GM18868 (cell line): ENCODE results near the gene SNN.

Experiments
- ATAC-seq: cut with Tn5 transposase; IDR thresholded peaks from one replicate; pipeline ENCODE4 v1.9.1; 2021; ENCODE audit warnings: mild to moderate bottlenecking, moderate library complexity; ENCODE audit not compliant: unreplicated experiment

Gene SNN

DNA sequence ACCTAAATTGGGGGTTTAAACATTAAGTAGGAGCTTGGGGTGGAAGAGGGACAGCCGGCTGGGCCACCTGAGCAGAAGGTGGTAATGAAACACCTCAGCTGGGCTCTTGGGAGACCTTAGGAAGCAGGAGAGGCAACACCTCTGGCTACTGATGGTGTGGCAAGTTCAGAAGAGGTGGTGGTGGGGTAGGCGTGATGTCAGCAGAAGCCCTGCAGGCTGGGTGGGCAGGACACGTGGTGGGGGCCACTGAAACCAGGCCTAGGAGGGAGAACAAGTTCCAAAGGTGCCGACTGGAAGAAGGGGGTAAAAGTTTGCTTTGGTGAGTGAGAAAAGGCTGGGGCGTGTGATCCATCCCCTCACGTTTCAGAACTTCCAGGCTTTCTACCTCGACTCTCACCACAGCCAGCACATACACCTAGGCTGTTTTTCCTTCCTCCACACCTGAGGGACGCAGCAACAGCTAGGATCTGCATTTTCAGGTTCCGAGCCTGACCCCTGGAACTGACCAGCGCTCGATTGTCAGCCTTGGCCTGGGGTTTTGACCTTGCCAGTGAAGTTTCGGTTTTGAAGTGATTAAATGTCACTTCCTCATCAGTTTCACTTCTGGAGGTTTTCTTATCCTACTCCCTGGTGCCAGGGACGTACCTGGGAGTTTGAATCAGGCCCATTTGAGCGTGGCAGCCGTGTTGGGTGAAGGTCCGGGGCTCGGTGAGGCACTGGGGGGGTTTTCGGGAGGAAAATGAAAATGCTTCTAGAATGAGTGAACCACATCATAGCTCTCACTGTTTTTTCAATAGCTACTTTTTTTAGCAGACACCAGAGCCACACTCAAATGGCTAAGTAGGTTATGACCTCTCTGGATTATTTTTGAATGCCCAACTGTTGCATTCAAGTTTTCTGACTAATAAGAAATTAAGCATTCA, 10.0 kb downstream of the SNN start:
- no peak for ATAC-seq

DNA sequence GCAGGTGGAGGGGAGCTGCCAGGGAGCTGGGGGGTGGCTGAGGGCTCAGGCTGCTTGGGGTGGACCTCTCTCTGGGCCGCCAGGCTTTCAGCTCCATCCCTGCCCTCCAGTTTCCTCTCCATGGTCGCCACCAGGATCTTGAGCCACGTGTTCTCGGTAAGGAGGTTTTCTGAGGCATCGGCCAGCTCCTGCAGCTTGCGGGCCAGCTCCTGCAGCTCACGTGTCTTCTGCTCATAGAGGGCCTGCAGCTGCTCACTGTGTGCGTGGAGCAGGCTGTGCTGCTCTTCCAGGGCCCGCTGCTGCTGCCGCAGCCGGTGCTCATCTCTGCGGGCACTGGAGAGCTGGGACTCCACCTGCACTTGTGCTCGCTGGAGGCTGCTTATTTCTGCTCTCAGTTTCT, 11.0 kb downstream of the SNN start:
- no peak for ATAC-seq

DNA sequence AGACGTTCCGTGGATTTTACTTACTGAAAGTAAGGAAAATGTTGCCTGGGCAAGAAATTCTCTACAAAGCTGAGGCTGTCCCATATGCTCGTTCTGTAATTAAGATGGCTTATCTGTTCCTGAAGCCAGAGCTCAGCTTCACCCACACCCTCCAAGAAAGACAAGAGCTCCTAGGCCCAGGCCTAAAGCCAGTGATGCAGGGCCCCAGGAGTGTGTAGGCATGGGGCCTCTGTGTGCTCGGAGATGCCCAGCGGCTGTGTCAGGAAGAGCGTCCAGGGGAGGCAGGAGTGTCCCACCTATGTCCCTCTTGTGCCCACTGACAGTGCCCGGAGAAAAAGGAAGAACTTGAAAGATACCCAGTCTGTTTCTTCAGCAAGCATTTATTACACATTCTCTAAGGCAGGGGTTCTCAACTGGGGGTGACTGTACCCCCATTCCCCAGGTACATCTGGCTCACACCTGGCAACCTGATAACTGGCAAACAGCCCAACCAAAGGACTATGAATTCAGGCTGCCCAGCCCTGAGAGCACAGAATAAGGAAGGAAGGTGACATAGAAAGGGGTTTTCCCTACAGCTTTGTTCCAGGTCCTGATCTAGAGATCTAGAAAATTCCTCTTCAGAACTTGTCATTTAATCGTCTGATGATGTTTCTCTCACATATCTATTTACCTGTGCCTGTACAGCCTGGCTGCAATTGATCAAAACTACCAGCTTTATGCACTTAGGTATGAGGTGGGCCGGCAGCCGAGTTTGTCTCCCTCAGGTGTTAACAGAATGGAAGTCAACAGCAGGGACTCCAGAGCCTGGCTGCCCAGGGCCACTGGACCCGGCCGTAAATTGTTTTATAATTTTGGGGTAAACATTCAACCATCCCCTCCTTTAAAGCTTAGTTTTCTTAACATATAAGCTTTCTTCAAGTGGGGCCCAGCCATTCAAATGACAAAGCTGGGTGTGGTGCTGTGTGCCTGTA, 12.0 kb downstream of the SNN start:
- no peak for ATAC-seq

GRCh38 chr16:11681556-11681955, 13.3 kb downstream of the SNN start:
- ATAC-seq = peak; percentile 8

GRCh38 chr16:11681976-11682654, 13.9 kb downstream of the SNN start:
- ATAC-seq = peak; percentile 50

GRCh38 chr16:11682655-11683096, 14.4 kb downstream of the SNN start:
- peak; percentile 37 for ATAC-seq

- no peak for ATAC-seq
These were observed 14.9 kb downstream of the SNN start for GRCh38 chr16:11683145-11683544.

DNA sequence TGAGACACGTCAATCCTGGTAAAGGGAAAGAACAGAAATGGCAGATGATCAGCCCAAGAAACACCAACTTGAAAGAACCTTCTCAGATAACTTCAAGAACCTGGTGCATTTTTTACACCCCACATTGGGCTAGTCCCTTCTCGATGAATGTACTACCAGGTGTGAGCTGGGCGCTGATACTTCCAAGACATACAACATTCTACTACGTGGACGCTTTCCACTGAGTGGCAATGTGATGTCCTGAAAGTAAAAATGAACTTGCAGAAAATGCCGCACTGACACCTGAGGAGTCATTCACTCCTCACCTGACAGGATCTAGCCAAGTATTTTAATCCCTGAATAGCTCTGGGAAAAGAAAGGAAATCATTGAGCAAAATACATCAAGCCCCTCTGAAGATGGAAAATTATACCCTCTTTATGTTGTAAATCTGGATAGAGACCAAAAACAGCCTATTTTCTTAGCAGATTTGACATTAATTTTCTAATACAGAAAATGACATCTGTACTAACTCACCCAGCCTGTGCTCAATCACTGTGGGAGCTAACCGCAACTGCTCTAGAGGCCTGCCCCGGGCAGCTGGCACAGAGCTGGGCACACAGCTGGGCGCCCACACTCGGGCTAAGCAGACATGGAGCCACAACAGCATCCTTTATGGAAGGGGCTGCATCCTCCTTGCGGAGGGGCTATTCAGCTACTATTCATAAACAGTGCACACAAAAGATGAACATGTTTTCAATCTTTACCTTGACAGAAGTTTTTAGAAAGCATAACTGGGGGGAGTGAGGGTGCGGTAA, 16.2 kb downstream of the SNN start:
- no peak for ATAC-seq

DNA sequence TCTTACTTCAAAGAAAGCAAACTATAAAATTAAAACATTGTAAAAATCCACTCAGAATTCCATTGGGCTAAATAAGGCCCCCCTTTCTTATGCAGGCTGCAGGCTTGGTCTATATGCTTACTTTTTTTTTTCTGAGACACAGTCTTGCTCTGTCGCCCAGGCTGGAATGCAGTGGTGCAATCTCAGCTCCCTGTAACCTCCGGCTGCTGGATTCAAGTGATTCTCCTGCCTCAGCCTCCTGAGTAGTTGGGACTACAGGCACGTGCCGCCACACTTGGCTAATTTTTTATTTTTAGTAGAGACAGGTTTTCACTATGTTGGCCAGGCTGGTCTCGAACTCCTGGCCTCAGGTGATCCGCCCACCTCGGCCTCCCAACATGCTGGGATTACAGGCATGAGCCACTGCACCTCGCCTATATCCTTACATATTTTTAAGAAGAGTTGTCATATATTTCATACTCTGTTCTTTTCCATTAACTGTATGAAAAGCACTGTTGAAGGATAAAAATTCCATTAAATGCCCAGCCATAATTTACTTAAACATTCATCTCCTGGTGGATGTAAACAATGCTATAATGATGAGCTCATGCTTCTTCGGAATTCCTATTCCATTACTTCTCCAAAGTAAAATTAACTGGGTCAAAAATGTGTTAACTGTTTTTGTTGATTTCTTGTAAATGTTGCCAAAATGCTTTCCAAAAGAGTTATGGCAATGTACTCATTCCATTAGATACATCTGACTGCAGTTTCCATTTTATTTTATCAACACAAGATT, 17.8 kb downstream of the SNN start:
- ATAC-seq = no peak

- ATAC-seq = no peak
These were observed 18.6 kb downstream of the SNN start for GRCh38 chr16:11686713-11687380.

DNA sequence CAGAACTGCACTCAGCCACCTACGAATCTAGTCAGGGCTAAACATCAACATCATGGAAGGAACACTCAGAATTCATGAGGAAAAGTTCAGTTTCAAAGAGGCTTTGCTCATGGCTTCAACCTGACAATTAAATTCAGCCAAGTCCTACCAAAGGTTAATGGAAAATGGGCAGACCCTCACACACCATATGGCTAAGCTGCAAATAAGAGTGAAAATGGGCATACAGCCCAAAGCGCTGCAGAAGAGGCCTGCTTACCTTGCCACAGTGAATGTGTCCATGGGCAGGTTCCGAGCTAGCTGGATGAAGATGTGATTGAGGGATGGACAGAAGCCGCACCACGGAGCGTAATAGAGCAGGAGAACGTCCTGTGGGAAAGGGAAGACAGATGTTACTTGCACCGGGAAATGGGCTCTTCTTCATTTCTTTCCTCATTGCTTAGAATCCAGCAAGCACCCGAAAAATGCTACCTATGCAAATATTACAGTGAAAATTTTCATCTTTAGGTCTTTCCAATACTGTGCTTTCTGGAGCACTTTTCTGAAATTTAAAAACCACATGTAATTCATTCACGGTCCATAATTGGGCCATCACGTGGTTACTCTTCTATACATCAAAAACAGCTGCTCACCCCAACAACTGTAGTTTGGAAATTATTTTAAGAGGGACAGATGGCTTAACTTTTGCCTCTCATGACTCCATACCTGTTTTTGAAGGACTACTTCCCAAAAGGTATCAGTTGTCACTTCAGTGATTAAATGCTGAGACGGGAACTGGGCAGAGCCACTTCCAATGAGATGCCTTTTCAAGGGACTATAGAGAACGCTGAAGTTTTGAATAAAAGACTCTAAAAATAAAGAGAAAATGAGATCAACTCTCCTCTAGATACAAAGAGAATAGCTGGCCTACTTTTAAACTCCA, 19.6 kb downstream of the SNN start:
- no peak for ATAC-seq

GRCh38 chr16:11688520-11688886, 20.2 kb downstream of the SNN start:
- ATAC-seq = no peak

GRCh38 chr16:11689031-11689840, 21.0 kb downstream of the SNN start:
- peak; percentile 82 for ATAC-seq

DNA sequence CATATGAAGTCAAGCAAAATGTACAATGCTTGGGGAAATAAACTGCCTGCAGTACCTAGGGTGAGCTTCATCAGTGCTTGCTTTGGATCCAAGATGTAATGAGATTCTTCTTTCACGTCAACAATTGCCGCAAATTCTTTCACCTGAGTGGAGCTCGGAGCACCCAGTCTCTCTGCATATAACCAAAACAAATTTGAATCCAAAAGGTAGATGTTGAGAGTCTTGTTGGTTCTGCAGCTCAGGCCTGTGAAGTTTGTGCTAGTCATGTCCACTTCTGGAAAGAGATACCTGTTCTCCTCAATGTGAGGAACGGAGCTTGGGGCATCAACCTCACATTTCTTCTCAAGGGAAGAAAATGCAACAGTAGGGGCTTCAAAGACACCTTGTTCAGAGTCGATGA, 23.0 kb downstream of the SNN start:
- no peak for ATAC-seq

DNA sequence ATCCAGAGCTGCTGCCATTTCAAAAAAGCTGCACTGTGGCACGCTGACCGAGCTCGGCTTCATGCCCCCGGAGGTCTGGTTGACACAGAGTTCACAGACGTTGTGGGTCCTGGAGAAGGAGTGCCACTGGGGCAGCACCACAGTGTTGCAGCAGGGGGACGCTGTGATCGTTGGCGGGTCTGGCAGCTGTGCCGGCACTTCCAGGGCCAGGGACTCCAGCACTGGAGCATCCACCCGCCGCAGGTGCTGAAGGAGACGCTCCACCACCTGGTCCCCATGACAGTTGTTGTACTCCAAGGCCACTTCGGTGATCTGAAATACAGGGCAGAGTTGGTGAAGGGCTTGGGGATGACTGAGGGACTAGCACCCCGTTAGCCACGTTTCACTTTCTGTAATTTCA, 23.5 kb downstream of the SNN start:
- no peak for ATAC-seq

- no peak for ATAC-seq
These were observed 23.9 kb downstream of the SNN start for GRCh38 chr16:11692171-11692570.

DNA sequence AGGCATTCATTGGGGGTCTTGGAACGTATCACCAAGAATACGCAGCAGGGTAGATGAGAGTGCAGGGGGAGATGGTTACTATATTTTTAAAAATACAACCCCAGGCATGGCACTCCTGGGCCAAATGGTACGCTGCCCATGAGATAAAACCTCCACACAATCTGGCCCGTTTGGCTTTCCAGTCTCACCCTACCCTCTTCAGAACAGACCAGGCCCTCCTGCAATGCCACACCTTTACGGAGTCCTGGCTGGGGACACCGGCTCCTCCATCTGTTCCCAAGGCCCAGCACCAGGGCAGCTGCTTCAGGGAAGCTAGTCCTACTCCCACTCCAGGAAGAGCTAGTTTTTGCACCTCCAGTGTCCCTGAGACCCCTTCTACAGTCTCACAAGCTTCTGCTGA, 24.4 kb downstream of the SNN start:
- no peak for ATAC-seq
